PC-9 (cell line): Measurements from ENCODE around the gene PITPNB.

ENCODE experiments used
- CTCF ChIP-seq: fragments of 200-600 bp; sonication (generic); conservative IDR thresholded peaks from 2 replicates; pipeline ENCODE4 v1.6.1; 2017; ENCODE audit warnings: mixed run types, antibody characterized with exemption, mild to moderate bottlenecking, moderate library complexity
- EZH2 ChIP-seq: fragments of 200-600 bp; sonication (generic); IDR thresholded peaks from 2 replicates; pipeline ENCODE4 v1.8.0; 2017; ENCODE audit warnings: antibody characterized with exemption, low read depth

- TF ChIP-seq CTCF = no peak
- TF ChIP-seq EZH2 = no peak
Measured at GRCh38 chr22:27876684-27877083, 42.4 kb downstream of the PITPNB start.
